ENCODE data around the gene C7orf57. TPM values are rescaled to one million over a fixed set of nuclear protein-coding genes. Genes with fewer than 3 reads are reported as not detected.

Gene C7orf57
- total RNA-seq, 2 experiments from 2014 or later, result 0.71 to 0.90 TPM

GRCh38 chr7:48087349-48087748 is 52.0 kb downstream of the C7orf57 start:
- peak overlapping the region; percentile 91 for H3K27ac Mint-ChIP-seq
- no peaks in the 10 kb centered on the region for H3K9me3 Mint-ChIP-seq
- peaks cover 25% of the 10 kb centered on the region for H3K36me3 Mint-ChIP-seq
- peak; percentile 56 for DNase-seq
- H3K27me3 Mint-ChIP-seq, result no peaks in the 10 kb centered on the region
- ChIA-PET CTCF (interaction anchor here (0.7 to 3.5 kb wide), 2 partner anchors 9 to 22 kb away, joined by 3 to 22 read pairs; no protein-coding TSS in a partner anchor), POLR2A (interaction anchor here (0.7 to 4.2 kb wide), 4 partner anchors 9 to 45 kb away, joined by 3 to 22 read pairs (median 4); no protein-coding TSS in a partner anchor)
- intact Hi-C loops (cut with micrococcal nuclease), result no loop called here
- peak overlapping the region; percentile 73 for H3K4me3 Mint-ChIP-seq
- H3K4me1 Mint-ChIP-seq (ENCODE audit: low read depth), result peaks cover 79% of the 10 kb centered on the region

GRCh38 chr7:48088559-48089045 is 53.3 kb downstream of the C7orf57 start:
- no peaks in the 10 kb centered on the region for H3K27me3 Mint-ChIP-seq
- POLR2A ChIA-PET, result interaction anchor here (0.6 to 4.2 kb wide), 10 partner anchors 8 to 110 kb away, joined by 3 to 22 read pairs (median 4); no protein-coding TSS in a partner anchor
- H3K9me3 Mint-ChIP-seq, result no peaks in the 10 kb centered on the region
- CTCF ChIA-PET, result interaction anchor here (0.6 to 3.5 kb wide), 4 partner anchors 21 to 97 kb away, joined by 3 to 22 read pairs (median 6); no protein-coding TSS in a partner anchor
- intact Hi-C loops (cut with micrococcal nuclease), result loop anchor here (1.0 kb wide), 1 partner anchor 53 kb away; the partner anchor contains the start of gene C7orf57
- peaks cover 36% of the 10 kb centered on the region for H3K36me3 Mint-ChIP-seq
- H3K4me1 Mint-ChIP-seq (ENCODE audit: low read depth), result peaks cover 77% of the 10 kb centered on the region
- H3K27ac Mint-ChIP-seq, result peak overlapping the region; percentile 91
- DNase-seq, result no peak
- H3K4me3 Mint-ChIP-seq, result peak overlapping the region; percentile 83

GRCh38 chr7:48089046-48090003 is 54.0 kb downstream of the C7orf57 start, which contains the start of gene UPP1:
UPP1 (plus strand) TSS chr7:48089265; CDS start chr7:48094784, 5,519 bp downstream.
- CTCF ChIA-PET, result interaction anchor here (0.8 to 3.5 kb wide), 6 partner anchors 20 to 144 kb away, joined by 3 to 22 read pairs (median 3); no protein-coding TSS in a partner anchor
- H3K36me3 Mint-ChIP-seq, result peaks cover 38% of the 10 kb centered on the region
- peaks cover 77% of the 10 kb centered on the region for H3K4me1 Mint-ChIP-seq (ENCODE audit: low read depth)
- no peaks in the 10 kb centered on the region for H3K27me3 Mint-ChIP-seq
- peak within 1 kb of the TSS; percentile 91 for H3K27ac Mint-ChIP-seq
- DNase-seq, result peak; percentile 95
- no peaks in the 10 kb centered on the region for H3K9me3 Mint-ChIP-seq
- H3K4me3 Mint-ChIP-seq, result peak within 1 kb of the TSS; percentile 83
- POLR2A ChIA-PET, result interaction anchor here (0.7 to 4.2 kb wide), 9 partner anchors 7 to 97 kb away, joined by 3 to 22 read pairs (median 4); no protein-coding TSS in a partner anchor
- intact Hi-C loops (cut with micrococcal nuclease), result loop anchor here (1.0 kb wide), 1 partner anchor 54 kb away; the partner anchor contains the start of gene C7orf57

- ChIA-PET CTCF (interaction anchor here (0.8 to 3.5 kb wide), 3 partner anchors 19 to 99 kb away, joined by 3 to 22 read pairs (median 3); no protein-coding TSS in a partner anchor), POLR2A (interaction anchor here (0.7 kb wide), 1 partner anchor 25 kb away, joined by 3 read pairs; no protein-coding TSS in a partner anchor)
- intact Hi-C loops (cut with micrococcal nuclease), result no loop called here
- Mint-ChIP-seq H3K4me3 (peak overlapping the region; percentile 83), H3K27ac (peak overlapping the region; percentile 70), H3K36me3 (peaks cover 46% of the 10 kb centered on the region), H3K9me3 (no peaks in the 10 kb centered on the region), H3K4me1 (ENCODE audit: low read depth) (peaks cover 76% of the 10 kb centered on the region), H3K27me3 (no peaks in the 10 kb centered on the region)
- no peak for DNase-seq
Measured at GRCh38 chr7:48090095-48090805, 54.9 kb downstream of the C7orf57 start.

DNA sequence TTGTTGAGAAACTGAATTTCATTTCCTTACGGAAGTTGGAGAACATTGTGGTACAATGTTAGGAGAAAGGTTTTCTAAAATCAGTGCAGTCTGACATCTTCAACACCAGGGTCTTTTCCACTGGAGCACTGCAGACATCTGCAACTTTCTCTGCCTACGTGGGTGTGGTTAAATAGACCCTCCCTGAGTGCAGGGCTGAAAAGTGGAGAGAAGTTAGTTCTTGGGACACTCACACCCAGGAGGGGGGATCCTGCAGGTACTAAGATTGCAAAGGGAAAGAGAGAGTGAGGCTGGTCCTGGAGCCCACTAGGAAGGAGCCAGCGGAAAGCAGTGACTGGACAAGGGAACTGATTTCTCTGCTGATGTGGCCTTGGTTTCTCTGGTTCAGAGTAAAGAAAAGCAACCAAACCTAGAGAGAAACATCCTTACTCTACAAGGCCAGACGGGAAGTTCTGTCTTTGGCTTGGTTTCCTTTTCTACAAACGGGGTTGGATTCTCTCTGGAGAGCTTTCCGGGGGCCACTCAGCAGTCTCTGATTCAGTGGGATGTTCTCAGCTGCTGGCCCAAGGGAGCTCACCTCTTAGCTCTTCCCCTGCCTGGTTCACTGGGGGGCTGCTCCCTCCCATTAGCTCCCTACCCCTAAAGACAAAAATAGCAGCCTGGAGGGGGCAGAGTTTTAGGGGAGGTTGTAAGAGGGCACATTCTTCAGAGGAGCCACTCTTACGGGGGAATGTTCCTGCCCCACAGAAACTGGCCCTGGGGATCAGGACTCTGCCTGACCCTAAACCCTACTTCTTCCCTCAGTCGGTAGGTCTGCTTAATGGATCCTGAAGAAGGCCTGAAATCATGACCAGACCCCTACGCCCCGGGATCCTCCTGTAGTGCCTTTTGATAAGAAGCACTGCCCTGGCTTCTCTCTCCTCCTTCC is 56.4 kb downstream of the C7orf57 start:
- Mint-ChIP-seq H3K36me3 (peaks cover 59% of the 10 kb centered on the region), H3K27me3 (no peaks in the 10 kb centered on the region), H3K4me1 (ENCODE audit: low read depth) (peaks cover 74% of the 10 kb centered on the region), H3K9me3 (no peaks in the 10 kb centered on the region), H3K4me3 (peak overlapping the region; percentile 83), H3K27ac (peak overlapping the region; percentile 58)
- ChIA-PET POLR2A (no interaction called here), CTCF (interaction anchor here (1.0 to 1.9 kb wide), 4 partner anchors 19 to 146 kb away, joined by 3 to 4 read pairs (median 3); no protein-coding TSS in a partner anchor)
- no peak for DNase-seq
- intact Hi-C loops (cut with micrococcal nuclease), result no loop called here

DNA sequence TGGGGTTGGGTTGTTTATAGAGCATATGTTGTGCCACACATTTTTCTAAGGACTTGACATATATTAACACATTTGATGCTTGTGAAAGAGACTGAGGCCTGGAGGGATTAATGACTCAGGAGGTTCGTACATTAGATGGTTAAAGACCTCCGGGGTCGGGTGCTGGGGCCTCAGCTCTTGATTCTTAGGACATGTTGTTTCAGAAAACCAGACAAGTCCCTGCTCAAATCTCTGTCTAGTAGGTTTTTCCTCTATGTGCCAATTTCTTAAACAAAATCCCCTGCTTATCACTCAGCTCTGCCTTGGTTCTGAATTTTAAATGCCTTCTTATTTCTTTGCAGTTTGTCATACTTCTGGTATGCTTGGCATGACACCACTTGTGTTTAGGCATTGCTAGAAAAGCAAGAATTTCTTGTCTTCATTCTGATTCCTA is 59.5 kb downstream of the C7orf57 start:
- Mint-ChIP-seq H3K4me3 (no peak overlapping the region), H3K9me3 (no peaks in the 10 kb centered on the region), H3K27me3 (no peaks in the 10 kb centered on the region), H3K36me3 (peaks cover 87% of the 10 kb centered on the region), H3K4me1 (ENCODE audit: low read depth) (peaks cover 91% of the 10 kb centered on the region), H3K27ac (peak overlapping the region; percentile 98)
- ChIA-PET POLR2A (interaction anchor here (1.1 to 1.5 kb wide), 2 partner anchors 13 to 117 kb away, joined by 3 to 4 read pairs; no protein-coding TSS in a partner anchor), CTCF (no interaction called here)
- intact Hi-C loops (cut with micrococcal nuclease), result no loop called here
- DNase-seq, result no peak

DNA sequence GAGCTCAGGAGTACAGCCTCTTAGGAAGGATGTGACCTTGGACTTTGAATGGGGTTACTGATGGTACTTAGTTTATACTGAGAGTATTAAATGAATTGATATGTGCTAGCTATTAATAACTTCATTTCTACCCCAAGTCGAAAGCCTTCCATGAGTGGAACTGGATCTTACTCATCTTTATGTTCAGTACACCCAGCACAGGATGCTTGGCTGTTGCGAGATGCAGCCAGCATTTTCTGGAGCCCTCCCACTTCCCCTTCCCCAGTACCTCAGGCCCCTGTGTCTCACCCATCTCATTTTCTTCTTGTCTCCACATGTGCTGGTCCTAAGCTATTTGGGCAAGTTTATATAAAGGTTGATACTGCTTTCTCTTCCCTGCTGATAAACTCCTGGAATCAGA is 60.9 kb downstream of the C7orf57 start:
- CTCF ChIA-PET, result interaction anchor here (1.0 to 1.5 kb wide), 3 partner anchors 9 to 118 kb away, joined by 3 to 7 read pairs (median 3); no protein-coding TSS in a partner anchor
- Mint-ChIP-seq H3K36me3 (peaks cover 74% of the 10 kb centered on the region), H3K9me3 (no peaks in the 10 kb centered on the region), H3K4me1 (ENCODE audit: low read depth) (peaks cover 78% of the 10 kb centered on the region), H3K27me3 (no peaks in the 10 kb centered on the region), H3K27ac (peak overlapping the region; percentile 98), H3K4me3 (peak overlapping the region; percentile 37)
- intact Hi-C loops (cut with micrococcal nuclease), result no loop called here
- POLR2A ChIA-PET, result interaction anchor here (1.2 to 1.7 kb wide), 3 partner anchors 9 to 118 kb away, joined by 3 to 22 read pairs (median 4); partner anchors contain the start of gene UPP1
- peak; percentile 67 for DNase-seq

GRCh38 chr7:48097521-48098231 is 62.3 kb downstream of the C7orf57 start:
- intact Hi-C loops (cut with micrococcal nuclease), result loop anchor here (1.0 kb wide), 5 partner anchors 12 to 118 kb away; partner anchors contain the start of gene HUS1
- Mint-ChIP-seq H3K36me3 (peaks cover 72% of the 10 kb centered on the region), H3K27me3 (no peaks in the 10 kb centered on the region), H3K4me3 (peak overlapping the region; percentile 65), H3K4me1 (ENCODE audit: low read depth) (peaks cover 74% of the 10 kb centered on the region), H3K9me3 (no peaks in the 10 kb centered on the region), H3K27ac (peak overlapping the region; percentile 98)
- ChIA-PET CTCF (interaction anchor here (1.2 to 1.5 kb wide), 2 partner anchors 13 to 152 kb away, joined by 4 to 6 read pairs; no protein-coding TSS in a partner anchor), POLR2A (no interaction called here)
- peak; percentile 32 for DNase-seq

GRCh38 chr7:48098846-48099245 is 63.5 kb downstream of the C7orf57 start:
- CTCF ChIA-PET, result interaction anchor here (1.5 kb wide), 1 partner anchor 12 kb away, joined by 6 read pairs; no protein-coding TSS in a partner anchor
- intact Hi-C loops (cut with micrococcal nuclease), result loop anchor here (1.0 kb wide), 1 partner anchor 120 kb away; the partner anchor contains the start of gene HUS1
- H3K27ac Mint-ChIP-seq, result peak overlapping the region; percentile 98
- H3K4me3 Mint-ChIP-seq, result peak overlapping the region; percentile 14
- H3K9me3 Mint-ChIP-seq, result no peaks in the 10 kb centered on the region
- POLR2A ChIA-PET, result no interaction called here
- H3K36me3 Mint-ChIP-seq, result peaks cover 67% of the 10 kb centered on the region
- H3K4me1 Mint-ChIP-seq (ENCODE audit: low read depth), result peaks cover 64% of the 10 kb centered on the region
- no peak for DNase-seq
- H3K27me3 Mint-ChIP-seq, result no peaks in the 10 kb centered on the region

GRCh38 chr7:48099781-48100180 is 64.4 kb downstream of the C7orf57 start:
- DNase-seq, result no peak
- H3K36me3 Mint-ChIP-seq, result peaks cover 71% of the 10 kb centered on the region
- H3K4me1 Mint-ChIP-seq (ENCODE audit: low read depth), result peaks cover 56% of the 10 kb centered on the region
- intact Hi-C loops (cut with micrococcal nuclease), result no loop called here
- H3K27ac Mint-ChIP-seq, result peak overlapping the region; percentile 98
- ChIA-PET POLR2A (interaction anchor here (1.6 kb wide), 1 partner anchor 11 kb away, joined by 3 read pairs; the partner anchor contains the start of gene UPP1), CTCF (interaction anchor here (2.8 to 6.7 kb wide), 2 partner anchors 10 to 109 kb away, joined by 19 to 29 read pairs; no protein-coding TSS in a partner anchor)
- no peak overlapping the region for H3K4me3 Mint-ChIP-seq
- H3K27me3 Mint-ChIP-seq, result no peaks in the 10 kb centered on the region
- H3K9me3 Mint-ChIP-seq, result no peaks in the 10 kb centered on the region
